Type B pancreatic cell (in vitro differentiated cells): ENCODE measurements around the gene KAT2B. TPM values are rescaled to one million over a fixed set of nuclear protein-coding genes. Genes with fewer than 3 reads are reported as not detected.

Source experiments
- DNase-seq: peaks from one replicate; pipeline ENCODE4 v3.0.0; 2021; ENCODE audit warnings: mixed read lengths; ENCODE audit not compliant: unreplicated experiment; ENCODE audit errors: extremely low spot score
- H3K27ac Mint-ChIP-seq: 2 replicates; pipeline ENCODE4 v1.8.0; 2021; ENCODE audit warnings: mild to moderate bottlenecking, mixed read lengths
- H3K27me3 Mint-ChIP-seq: 2 replicates; pipeline ENCODE4 v1.8.0; 2021; ENCODE audit warnings: mixed read lengths
- H3K36me3 Mint-ChIP-seq: 2 replicates; pipeline ENCODE4 v1.8.0; 2021; ENCODE audit warnings: mixed read lengths
- H3K4me1 Mint-ChIP-seq: one replicate; pipeline ENCODE4 v1.8.0; 2021; ENCODE audit warnings: mixed read lengths; ENCODE audit not compliant: unreplicated experiment
- H3K4me3 Mint-ChIP-seq: 2 replicates; pipeline ENCODE4 v1.8.0; 2021; ENCODE audit warnings: mild to moderate bottlenecking, mixed read lengths
- H3K9me3 Mint-ChIP-seq: 2 replicates; pipeline ENCODE4 v1.8.0; 2021; ENCODE audit warnings: mixed read lengths
- total RNA-seq: library from RNA; stranded (reverse); gene quantifications from 2 replicates; pipeline ENCODE4 v1.2.1, GENCODE V29; 2021; ENCODE audit warnings: low replicate concordance
- TF ChIP-seq, protein P1 (sequence below): fragments of 200-600 bp; sonication (generic); conservative IDR thresholded peaks from 2 replicates; pipeline ENCODE4 v1.5.0; 2021; ENCODE audit warnings: antibody characterized with exemption, mild to moderate bottlenecking

Gene KAT2B
- total RNA-seq, 1 donor from 2014 or later, result 13.2 TPM

GRCh38 chr3:20108869-20109268, 68.6 kb downstream of the KAT2B start:
- no peaks in the 10 kb centered on the region for H3K4me1 Mint-ChIP-seq
- H3K9me3 Mint-ChIP-seq, result no peaks in the 10 kb centered on the region
- DNase-seq, result no peak
- TF ChIP-seq, protein P1, sequence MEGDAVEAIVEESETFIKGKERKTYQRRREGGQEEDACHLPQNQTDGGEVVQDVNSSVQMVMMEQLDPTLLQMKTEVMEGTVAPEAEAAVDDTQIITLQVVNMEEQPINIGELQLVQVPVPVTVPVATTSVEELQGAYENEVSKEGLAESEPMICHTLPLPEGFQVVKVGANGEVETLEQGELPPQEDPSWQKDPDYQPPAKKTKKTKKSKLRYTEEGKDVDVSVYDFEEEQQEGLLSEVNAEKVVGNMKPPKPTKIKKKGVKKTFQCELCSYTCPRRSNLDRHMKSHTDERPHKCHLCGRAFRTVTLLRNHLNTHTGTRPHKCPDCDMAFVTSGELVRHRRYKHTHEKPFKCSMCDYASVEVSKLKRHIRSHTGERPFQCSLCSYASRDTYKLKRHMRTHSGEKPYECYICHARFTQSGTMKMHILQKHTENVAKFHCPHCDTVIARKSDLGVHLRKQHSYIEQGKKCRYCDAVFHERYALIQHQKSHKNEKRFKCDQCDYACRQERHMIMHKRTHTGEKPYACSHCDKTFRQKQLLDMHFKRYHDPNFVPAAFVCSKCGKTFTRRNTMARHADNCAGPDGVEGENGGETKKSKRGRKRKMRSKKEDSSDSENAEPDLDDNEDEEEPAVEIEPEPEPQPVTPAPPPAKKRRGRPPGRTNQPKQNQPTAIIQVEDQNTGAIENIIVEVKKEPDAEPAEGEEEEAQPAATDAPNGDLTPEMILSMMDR, result no peak
- peaks cover 4% of the 10 kb centered on the region for H3K36me3 Mint-ChIP-seq
- H3K27me3 Mint-ChIP-seq, result no peaks in the 10 kb centered on the region
- H3K4me3 Mint-ChIP-seq, result no peak overlapping the region
- no peak overlapping the region for H3K27ac Mint-ChIP-seq

DNA sequence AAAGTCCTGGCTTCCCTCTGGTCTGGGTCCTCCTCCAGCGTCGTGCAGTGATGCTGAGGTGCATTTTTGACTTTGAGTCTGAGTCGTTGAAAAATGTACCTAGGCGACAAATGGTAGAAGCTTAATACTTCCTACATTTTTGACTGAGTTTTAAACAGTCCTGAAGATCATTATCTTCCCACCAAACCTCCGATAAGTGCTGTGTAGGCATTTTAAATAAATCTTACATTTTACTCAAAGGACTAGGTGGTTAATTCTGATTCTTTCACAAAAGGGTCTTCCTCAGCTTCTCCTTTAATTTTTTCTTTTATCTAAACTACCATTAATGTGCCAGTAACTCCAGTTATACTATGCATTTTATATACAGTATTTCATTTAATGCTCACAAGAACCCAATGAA, 70.6 kb downstream of the KAT2B start:
- Mint-ChIP-seq H3K9me3 (no peaks in the 10 kb centered on the region), H3K27me3 (no peaks in the 10 kb centered on the region), H3K27ac (no peak overlapping the region), H3K4me3 (no peak overlapping the region), H3K36me3 (peaks cover 4% of the 10 kb centered on the region), H3K4me1 (no peaks in the 10 kb centered on the region)
- TF ChIP-seq, protein P1, result no peak
- no peak for DNase-seq

DNA sequence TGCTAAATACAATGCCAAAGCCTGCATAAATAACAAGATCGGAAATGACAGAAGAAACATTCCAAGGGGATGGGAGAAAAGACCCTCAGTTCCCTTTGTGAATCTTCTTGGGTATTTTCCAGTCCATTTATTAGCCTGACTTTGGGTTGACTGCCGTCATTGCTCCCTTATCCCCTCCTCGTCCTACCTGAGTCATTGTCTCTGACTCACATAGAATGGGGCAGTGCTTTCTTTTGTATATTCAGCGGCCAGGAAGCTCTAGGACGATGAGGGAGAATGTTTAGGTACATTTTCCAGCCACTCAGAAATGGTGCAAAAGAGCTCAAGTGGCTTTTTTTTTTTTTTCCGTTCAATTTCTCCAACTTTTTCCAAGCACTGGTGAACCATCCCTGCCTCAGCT, 71.6 kb downstream of the KAT2B start:
- no peaks in the 10 kb centered on the region for H3K9me3 Mint-ChIP-seq
- H3K27ac Mint-ChIP-seq, result no peak overlapping the region
- TF ChIP-seq, protein P1, result no peak
- no peaks in the 10 kb centered on the region for H3K4me1 Mint-ChIP-seq
- H3K27me3 Mint-ChIP-seq, result no peaks in the 10 kb centered on the region
- H3K36me3 Mint-ChIP-seq, result peaks cover 7% of the 10 kb centered on the region
- DNase-seq, result no peak
- H3K4me3 Mint-ChIP-seq, result no peak overlapping the region

GRCh38 chr3:20121088-20121487, 80.8 kb downstream of the KAT2B start:
- H3K4me1 Mint-ChIP-seq, result peaks cover 4% of the 10 kb centered on the region
- no peaks in the 10 kb centered on the region for H3K9me3 Mint-ChIP-seq
- TF ChIP-seq, protein P1, result no peak
- H3K27me3 Mint-ChIP-seq, result no peaks in the 10 kb centered on the region
- no peak overlapping the region for H3K4me3 Mint-ChIP-seq
- H3K36me3 Mint-ChIP-seq, result peaks cover 17% of the 10 kb centered on the region
- H3K27ac Mint-ChIP-seq, result no peak overlapping the region
- DNase-seq, result no peak

GRCh38 chr3:20123131-20123652, 82.9 kb downstream of the KAT2B start:
- peaks cover 23% of the 10 kb centered on the region for H3K36me3 Mint-ChIP-seq
- no peaks in the 10 kb centered on the region for H3K27me3 Mint-ChIP-seq
- TF ChIP-seq, protein P1, result no peak
- H3K9me3 Mint-ChIP-seq, result no peaks in the 10 kb centered on the region
- peaks cover 4% of the 10 kb centered on the region for H3K4me1 Mint-ChIP-seq
- H3K4me3 Mint-ChIP-seq, result no peak overlapping the region
- no peak overlapping the region for H3K27ac Mint-ChIP-seq
- no peak for DNase-seq

GRCh38 chr3:20125289-20125688, 85.0 kb downstream of the KAT2B start:
- no peaks in the 10 kb centered on the region for H3K9me3 Mint-ChIP-seq
- H3K27me3 Mint-ChIP-seq, result no peaks in the 10 kb centered on the region
- peaks cover 9% of the 10 kb centered on the region for H3K4me1 Mint-ChIP-seq
- no peak overlapping the region for H3K27ac Mint-ChIP-seq
- no peak overlapping the region for H3K4me3 Mint-ChIP-seq
- DNase-seq, result no peak
- TF ChIP-seq, protein P1, result no peak
- H3K36me3 Mint-ChIP-seq, result peaks cover 25% of the 10 kb centered on the region
